Ovary (tissue), 9 donors: ENCODE results near the gene F2RL1. TPM values are rescaled to one million over a fixed set of nuclear protein-coding genes. Genes with fewer than 3 reads are reported as not detected.

Experiments used
- DNase-seq, 5 donors: peaks; one replicate each; pipeline ENCODE4 v3.0.0-alpha.2; 2019 to 2020
- H3K27ac ChIP-seq, 2 donors: fragments of 200-600 bp; one replicate each; pipeline versions ENCODE4 v1.5.1 to v1.8.0; 2019 to 2022
- H3K27me3 ChIP-seq: fragments of 200-600 bp; one replicate; pipeline ENCODE4 v1.8.0; 2022
- H3K36me3 ChIP-seq: fragments of 200-600 bp; sonication (generic); one replicate; pipeline ENCODE4 v1.5.1; 2019
- H3K4me1 ChIP-seq: one replicate; pipeline ENCODE4 v1.8.1; 2013; ENCODE audit warnings: mild to moderate bottlenecking, moderate library complexity; ENCODE audit not compliant: insufficient read depth
- H3K4me3 ChIP-seq: fragments of 200-600 bp; sonication (generic); one replicate; pipeline ENCODE4 v1.5.1; 2017
- H3K9me3 ChIP-seq, 2 donors: fragments of 200-600 bp in 1 of 2; sonication (generic) in 1 of 2; one replicate each; pipeline versions ENCODE4 v1.5.1 to v1.8.1; 2013 to 2019; ENCODE audit warnings: mild to moderate bottlenecking in 1 of 2, moderate library complexity in 1 of 2
- CTCF ChIP-seq, 3 donors: fragments of 450-650 bp in 2 of 3; fragments of 200-600 bp in 1 of 3; IDR thresholded peaks; one replicate each; pipeline versions ENCODE4 v1.5.1 to v1.8.0; 2016 to 2022; ENCODE audit warnings: antibody characterized with exemption in 3 of 3, mild to moderate bottlenecking in 1 of 3
- EP300 ChIP-seq: sonication (generic); formaldehyde crosslinking; IDR thresholded peaks from one replicate; pipeline ENCODE4 v1.6.1; 2017; ENCODE audit warnings: antibody characterized with exemption
- POLR2A ChIP-seq: fragments of 450-650 bp; IDR thresholded peaks from one replicate; pipeline ENCODE4 v1.6.1; 2017; ENCODE audit warnings: antibody characterized with exemption, mild to moderate bottlenecking, moderate library complexity
- WGBS, 3 donors: extraction: QIAGEN DNeasy Blood & Tissue Kit in 1 of 3; methylation state at CpG; one replicate each; pipeline versions ENCODE4 v1.1.5 to v1.1.7; 2013 to 2017; 5-methylcytosine and 5-hydroxymethylcytosine counted together
- intact Hi-C, 4 donors: fragments of 100-400 bp; cut with DNase I; formaldehyde crosslinking; loops; one replicate each; pipeline versions ENCODE4 v1.11.0 to v1.15.1; 2022 to 2023
- polyA plus RNA-seq, 2 donors: library from polyadenylated mRNA; stranded (reverse); fragments of 200-250 nt in 1 of 2; fragments of 350-450 nt in 1 of 2; fragmentation: Illumina TruSeq in 1 of 2; extraction: RNeasy Lipid Tissue Mini Kit (QIAGEN cat#74804) in 1 of 2; gene quantifications; one replicate each; pipeline ENCODE4 v1.2.3, GENCODE V29; 2013 to 2014
- total RNA-seq, 7 donors: library from RNA; depleted of rRNA in 2 of 7; stranded (reverse); fragments of >200 nt in 2 of 7; fragmentation: NEBNext Ultra II Directional in 3 of 7; extraction: Animal tissue kit (Norgen Biotek cat#: 25700) in 3 of 7; gene quantifications; one replicate each; pipeline versions ENCODE4 v1.1.0 to v1.2.4, GENCODE V29; 2016 to 2023
- donor health status: DM: no; HTN: no; CAD: no; lungs with moderate emphysema.
- donor health status: DM: no; HTN: no; CAD: no.
- donor health status: Bipolar disorder and iron deficiency.
- donor health status: DM: yes; HTN: yes; CAD: no.
- donor health status: DM: no; HTN: no; CAD: no.
- donor health status: DM: yes; HTN: yes; CAD: no.

Gene F2RL1
- total and polyA plus RNA-seq, 9 donors, result 0.10 to 12.3 (median 1.1) TPM

GRCh38 chr5:76794871-76795270, 24.0 kb upstream of the F2RL1 start:
- TF ChIP-seq CTCF (IDR thresholded peaks at IDR 0.05), result no peak
- no peak for TF ChIP-seq EP300
- TF ChIP-seq POLR2A, result no peak
- no peaks in the 10 kb centered on the region for H3K27me3 ChIP-seq
- WGBS, 3 donors, result 73 to 88% (median 74%) methylated on average over 4 of the region's 4 CpGs

GRCh38 chr5:76799588-76799987, 19.2 kb upstream of the F2RL1 start:
- Histone ChIP-seq H3K36me3 (no peaks in the 10 kb centered on the region), H3K27me3 (no peaks in the 10 kb centered on the region), H3K9me3 (no peaks in the 10 kb centered on the region), H3K4me1 (no peaks in the 10 kb centered on the region), H3K4me3 (no peak overlapping the region), H3K27ac (no peak overlapping the region)
- intact Hi-C loops, result no loop called here
- TF ChIP-seq POLR2A, result no peak
- TF ChIP-seq EP300, result no peak
- TF ChIP-seq CTCF (IDR thresholded peaks at IDR 0.05), result no peak
- DNase-seq, result no peak
- 91 to 99% (median 97%) methylated on average over 1 of the region's 1 CpG for WGBS, 3 donors

More at GRCh38 chr5:76794871-76795270, 24.0 kb upstream of the F2RL1 start:
- H3K4me3 ChIP-seq, result no peak overlapping the region
- intact Hi-C loops, result no loop called here
- no peak for DNase-seq
- peaks cover 5% of the 10 kb centered on the region for H3K4me1 ChIP-seq
- H3K36me3 ChIP-seq, result no peaks in the 10 kb centered on the region
- no peak overlapping the region for H3K27ac ChIP-seq
- H3K9me3 ChIP-seq, result no peaks in the 10 kb centered on the region

GRCh38 chr5:76800579-76800978, 18.3 kb upstream of the F2RL1 start:
- H3K4me3 ChIP-seq, result no peak overlapping the region
- DNase-seq, result no peak
- 85 to 90% (median 90%) methylated on average over 3 of the region's 3 CpGs for WGBS, 3 donors
- no peaks in the 10 kb centered on the region for H3K4me1 ChIP-seq
- H3K9me3 ChIP-seq, result no peaks in the 10 kb centered on the region
- H3K27ac ChIP-seq, result no peak overlapping the region
- intact Hi-C loops, result no loop called here
- H3K27me3 ChIP-seq, result no peaks in the 10 kb centered on the region
- no peaks in the 10 kb centered on the region for H3K36me3 ChIP-seq
- no peak for TF ChIP-seq EP300
- no peak for TF ChIP-seq POLR2A
- TF ChIP-seq CTCF (IDR thresholded peaks at IDR 0.05), result no peak

- Histone ChIP-seq H3K4me3 (no peak overlapping the region), H3K9me3 (no peaks in the 10 kb centered on the region), H3K4me1 (no peaks in the 10 kb centered on the region), H3K27me3 (no peaks in the 10 kb centered on the region), H3K27ac (no peak overlapping the region), H3K36me3 (no peaks in the 10 kb centered on the region)
- intact Hi-C loops, result no loop called here
- 13 to 22% (median 20%) methylated on average over 4 of the region's 4 CpGs for WGBS, 3 donors
- peak in 1 of 5 donors; percentile 20 for DNase-seq
- TF ChIP-seq EP300, result no peak
- no peak for TF ChIP-seq POLR2A
- TF ChIP-seq CTCF (IDR thresholded peaks at IDR 0.05), result no peak
Measured at GRCh38 chr5:76801159-76801802, 17.5 kb upstream of the F2RL1 start.
